LNCaP clone FGC (cell line): ENCODE results near the gene KIF5A.

Source experiments
- DNase-seq: peaks from one replicate; pipeline ENCODE4 v3.0.0-alpha.2; 2011; ENCODE audit warnings: low read depth
- H3K4me3 ChIP-seq: 2 replicates; pipeline ENCODE4 v1.5.1; 2011; ENCODE audit warnings: mild to moderate bottlenecking, low read depth, low read length, control low read depth
- TF ChIP-seq, protein P1 (sequence below): IDR thresholded peaks from 2 replicates; pipeline ENCODE4 v1.5.1; 2012; ENCODE audit warnings: mild to moderate bottlenecking; ENCODE audit not compliant: control insufficient read depth, insufficient read depth; ENCODE audit errors: extremely low read depth

Gene KIF5A

DNA sequence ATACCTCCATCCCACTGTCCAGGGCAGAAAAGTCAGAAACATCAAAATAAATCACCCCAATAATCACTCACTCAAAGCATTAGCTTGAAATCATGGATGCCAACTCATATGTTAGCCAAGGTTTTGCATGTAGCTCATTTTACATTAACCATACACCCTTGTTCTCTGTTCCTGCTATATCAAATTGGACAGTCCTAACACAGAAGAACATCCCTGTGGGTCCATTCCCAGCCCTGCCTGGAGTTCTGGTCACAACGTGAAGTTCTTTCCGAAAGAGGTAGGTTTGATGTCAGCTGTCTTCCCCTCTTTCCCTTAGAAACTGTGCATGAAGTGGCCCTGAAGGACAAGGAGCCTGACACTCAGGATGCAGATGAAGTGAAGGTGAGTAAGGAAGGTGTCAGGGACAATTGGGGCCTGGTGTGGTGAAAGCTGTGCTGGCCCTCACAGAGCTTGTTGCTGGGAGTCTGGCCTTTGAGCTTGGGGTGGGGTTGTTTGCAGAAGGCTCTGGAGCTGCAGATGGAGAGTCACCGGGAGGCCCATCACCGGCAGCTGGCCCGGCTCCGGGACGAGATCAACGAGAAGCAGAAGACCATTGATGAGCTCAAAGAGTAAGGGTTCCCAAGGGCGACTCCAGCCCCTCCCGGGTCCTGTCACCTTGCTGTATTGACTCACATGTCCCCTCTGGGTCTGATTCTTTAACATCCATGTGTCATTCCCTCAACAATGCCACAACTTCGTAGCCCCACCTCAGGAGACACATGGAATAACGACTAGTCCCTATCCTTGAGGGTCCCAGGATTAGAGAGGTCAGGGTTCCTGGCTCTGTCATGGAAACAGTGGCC lies 26.1 kb downstream of the KIF5A start:
- no peak overlapping the region for H3K4me3 ChIP-seq
- no peak for DNase-seq
- TF ChIP-seq, protein P1, sequence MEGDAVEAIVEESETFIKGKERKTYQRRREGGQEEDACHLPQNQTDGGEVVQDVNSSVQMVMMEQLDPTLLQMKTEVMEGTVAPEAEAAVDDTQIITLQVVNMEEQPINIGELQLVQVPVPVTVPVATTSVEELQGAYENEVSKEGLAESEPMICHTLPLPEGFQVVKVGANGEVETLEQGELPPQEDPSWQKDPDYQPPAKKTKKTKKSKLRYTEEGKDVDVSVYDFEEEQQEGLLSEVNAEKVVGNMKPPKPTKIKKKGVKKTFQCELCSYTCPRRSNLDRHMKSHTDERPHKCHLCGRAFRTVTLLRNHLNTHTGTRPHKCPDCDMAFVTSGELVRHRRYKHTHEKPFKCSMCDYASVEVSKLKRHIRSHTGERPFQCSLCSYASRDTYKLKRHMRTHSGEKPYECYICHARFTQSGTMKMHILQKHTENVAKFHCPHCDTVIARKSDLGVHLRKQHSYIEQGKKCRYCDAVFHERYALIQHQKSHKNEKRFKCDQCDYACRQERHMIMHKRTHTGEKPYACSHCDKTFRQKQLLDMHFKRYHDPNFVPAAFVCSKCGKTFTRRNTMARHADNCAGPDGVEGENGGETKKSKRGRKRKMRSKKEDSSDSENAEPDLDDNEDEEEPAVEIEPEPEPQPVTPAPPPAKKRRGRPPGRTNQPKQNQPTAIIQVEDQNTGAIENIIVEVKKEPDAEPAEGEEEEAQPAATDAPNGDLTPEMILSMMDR, result no peak

GRCh38 chr12:57576613-57577160 lies 26.8 kb downstream of the KIF5A start:
- no peak overlapping the region for H3K4me3 ChIP-seq
- TF ChIP-seq, protein P1, result no peak

DNA sequence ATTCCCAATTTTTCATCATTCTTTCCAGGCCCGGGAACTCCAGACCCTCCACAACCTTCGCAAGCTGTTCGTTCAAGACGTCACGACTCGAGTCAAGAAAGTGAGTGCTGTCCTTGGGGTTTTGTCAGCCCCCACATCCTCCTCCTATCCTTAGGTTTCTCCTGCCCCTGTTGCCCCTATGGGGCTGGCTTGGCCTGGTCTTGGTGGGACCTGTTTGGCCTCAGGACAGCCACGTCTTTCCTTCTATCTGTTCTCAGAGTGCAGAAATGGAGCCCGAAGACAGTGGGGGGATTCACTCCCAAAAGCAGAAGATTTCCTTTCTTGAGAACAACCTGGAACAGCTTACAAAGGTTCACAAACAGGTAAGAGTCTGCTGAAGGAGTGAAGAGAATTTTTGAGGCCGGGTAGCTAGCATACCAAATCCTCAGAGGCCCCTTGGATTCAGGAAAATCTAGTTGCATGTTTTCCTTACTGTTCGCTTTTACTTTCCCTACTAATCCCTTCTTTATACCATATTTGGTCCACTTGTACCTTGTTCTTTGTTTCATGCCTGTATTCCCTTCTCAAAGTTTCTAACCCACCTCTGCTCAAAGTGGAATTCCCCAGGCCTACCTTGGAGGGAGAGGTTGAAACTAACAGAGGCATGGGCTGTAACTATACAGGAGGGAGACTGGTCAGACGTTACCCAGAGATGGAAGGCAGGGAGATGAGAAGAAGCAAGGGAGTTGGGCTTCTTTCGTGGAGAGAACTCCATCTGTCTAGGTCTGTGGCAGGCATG lies 28.3 kb downstream of the KIF5A start:
- no peak for DNase-seq
- TF ChIP-seq, protein P1, result no peak
- no peak overlapping the region for H3K4me3 ChIP-seq

More at GRCh38 chr12:57576613-57577160, 26.8 kb downstream of the KIF5A start:
- no peak for DNase-seq

- H3K4me3 ChIP-seq, result no peak overlapping the region
- TF ChIP-seq, protein P1, result no peak
- DNase-seq, result no peak
Measured at GRCh38 chr12:57579011-57579410, 29.2 kb downstream of the KIF5A start.

DNA sequence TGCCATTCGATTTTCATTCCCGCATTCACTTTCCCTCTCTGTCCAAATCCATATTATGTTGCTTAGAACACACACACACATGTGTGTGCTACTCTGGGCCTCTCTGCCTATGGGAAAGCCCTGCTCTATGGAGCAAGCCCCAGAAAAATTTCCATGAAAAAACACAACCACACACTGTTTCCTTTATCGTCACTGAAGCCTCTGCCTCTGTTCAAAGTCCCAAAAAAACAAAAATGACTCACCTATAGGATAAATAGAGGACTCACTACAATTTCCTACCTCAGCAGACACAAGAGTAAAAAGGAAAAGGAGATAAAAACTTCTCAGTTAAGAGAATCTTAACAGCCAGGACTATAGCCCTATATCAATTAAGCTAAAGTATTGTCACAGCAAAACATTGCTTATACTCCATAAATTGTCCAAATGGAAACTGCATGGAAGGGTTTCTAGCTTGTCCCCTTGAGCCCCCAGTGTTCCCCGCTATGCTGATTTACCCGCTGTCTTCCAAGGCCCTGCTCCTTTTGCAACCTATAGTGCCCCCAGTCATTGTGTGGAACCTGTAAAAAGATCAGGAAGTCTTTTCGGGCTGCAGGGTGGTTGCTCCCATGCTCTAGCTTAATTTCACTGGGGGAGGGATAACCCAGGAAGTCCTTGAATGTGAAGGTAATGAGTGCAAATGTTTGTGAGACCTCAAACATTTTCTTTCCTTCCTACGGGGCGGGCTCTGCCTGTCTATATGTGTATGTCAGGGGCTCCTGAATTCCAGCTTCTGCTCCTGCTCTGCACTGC lies 30.0 kb downstream of the KIF5A start:
- no peak for DNase-seq
- TF ChIP-seq, protein P1, result no peak
- H3K4me3 ChIP-seq, result no peak overlapping the region

DNA sequence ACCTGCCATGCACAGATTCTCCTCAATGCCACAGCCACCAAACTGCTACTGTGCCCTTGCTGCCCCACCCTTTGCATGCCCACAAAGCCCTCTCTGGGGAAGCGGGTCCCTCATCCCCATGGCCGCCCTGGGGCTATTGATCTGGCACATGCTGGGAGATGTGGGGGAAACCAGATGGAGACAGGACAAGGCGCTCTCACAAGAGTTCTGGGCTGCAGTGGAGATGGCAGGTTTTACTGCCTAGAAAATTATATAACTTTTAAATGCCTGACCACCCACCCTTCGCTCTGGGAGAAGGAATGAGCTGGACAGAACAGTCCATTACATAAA lies 30.6 kb downstream of the KIF5A start:
- TF ChIP-seq, protein P1, result no peak
- no peak overlapping the region for H3K4me3 ChIP-seq

More for the DNA sequence above, 30.6 kb downstream of the KIF5A start:
- no peak for DNase-seq
